OCI-LY1 (cell line): ENCODE measurements around the gene DDC.

Source experiments
- H2AFZ ChIP-seq: fragments of 200-600 bp; sonication (generic), shearing (Covaris generic); 2 replicates; pipeline ENCODE4 v1.6.0; 2014; ENCODE audit warnings: antibody characterized with exemption, mild to moderate bottlenecking, low read length
- H3F3A ChIP-seq: fragments of 200-600 bp; sonication (generic), shearing (Covaris generic); 2 replicates; pipeline ENCODE4 v1.6.0; 2014; ENCODE audit warnings: mild to moderate bottlenecking, antibody characterized with exemption, low read length, moderate library complexity; ENCODE audit not compliant: insufficient read depth
- H3K27ac ChIP-seq: fragments of 200-600 bp; sonication (generic); 2 replicates; pipeline ENCODE4 v1.5.1; 2014; ENCODE audit warnings: low read length, mixed run types, mild to moderate bottlenecking, low read depth; ENCODE audit not compliant: poor library complexity, severe bottlenecking
- H3K27me3 ChIP-seq: fragments of 200-600 bp; sonication (generic); 2 replicates; pipeline ENCODE4 v1.6.0; 2014; ENCODE audit warnings: antibody characterized with exemption, mild to moderate bottlenecking, low read length, moderate library complexity; ENCODE audit not compliant: insufficient read depth
- H3K36me3 ChIP-seq: fragments of 200-600 bp; sonication (generic); 2 replicates; pipeline ENCODE4 v1.6.1; 2014; ENCODE audit warnings: mild to moderate bottlenecking, antibody characterized with exemption, low read length, moderate library complexity, mixed read lengths; ENCODE audit not compliant: insufficient read depth
- H3K4me1 ChIP-seq: fragments of 200-600 bp; sonication (generic); 2 replicates; pipeline ENCODE4 v1.5.1; 2014; ENCODE audit warnings: mild to moderate bottlenecking, low read length, moderate library complexity; ENCODE audit not compliant: insufficient read depth, severe bottlenecking
- H3K4me2 ChIP-seq: fragments of 200-600 bp; sonication (generic), shearing (Covaris generic); 2 replicates; pipeline ENCODE4 v1.6.1; 2014; ENCODE audit warnings: low read length
- H3K4me3 ChIP-seq: fragments of 200-600 bp; sonication (generic); 2 replicates; pipeline ENCODE4 v1.5.1; 2014; ENCODE audit warnings: low read length, low read depth, mild to moderate bottlenecking, mixed read lengths; ENCODE audit not compliant: poor library complexity, severe bottlenecking
- H3K79me2 ChIP-seq: fragments of 200-600 bp; shearing (Covaris generic); 2 replicates; pipeline ENCODE4 v1.6.1; 2016; ENCODE audit warnings: mixed run types, low read length, mixed read lengths; ENCODE audit not compliant: insufficient read depth
- H3K9ac ChIP-seq: fragments of 200-600 bp; sonication (generic), shearing (Covaris generic); 2 replicates; pipeline ENCODE4 v1.6.1; 2014; ENCODE audit warnings: mild to moderate bottlenecking, low read length, mixed read lengths
- H3K9me2 ChIP-seq: fragments of 200-600 bp; sonication (generic), shearing (Covaris generic); 2 replicates; pipeline ENCODE4 v1.6.1; 2014; ENCODE audit warnings: low read depth, mild to moderate bottlenecking, low read length, mixed read lengths
- H3K9me3 ChIP-seq: fragments of 200-600 bp; shearing (Covaris generic); 2 replicates; pipeline ENCODE4 v1.6.1; 2014; ENCODE audit warnings: low read length, mixed read lengths
- H4K20me1 ChIP-seq: fragments of 200-600 bp; sonication (generic), shearing (Covaris generic); 2 replicates; pipeline ENCODE4 v1.6.0; 2016; ENCODE audit warnings: mild to moderate bottlenecking, low read length; ENCODE audit not compliant: insufficient read depth
- EZH2 ChIP-seq: fragments of 200-600 bp; sonication (generic), shearing (Covaris generic); IDR thresholded peaks from 2 replicates; pipeline ENCODE4 v1.8.0; 2017; ENCODE audit warnings: borderline replicate concordance, mixed run types, mild to moderate bottlenecking, antibody characterized with exemption, low read length, moderate library complexity, mixed read lengths
- TF ChIP-seq, protein P1 (sequence below): fragments of 200-600 bp; sonication (generic), shearing (Covaris generic); IDR thresholded peaks from 2 replicates; pipeline ENCODE4 v1.5.1; 2017; ENCODE audit warnings: mild to moderate bottlenecking, antibody characterized with exemption, low read length, moderate library complexity, mixed read lengths

DDC gene

DNA sequence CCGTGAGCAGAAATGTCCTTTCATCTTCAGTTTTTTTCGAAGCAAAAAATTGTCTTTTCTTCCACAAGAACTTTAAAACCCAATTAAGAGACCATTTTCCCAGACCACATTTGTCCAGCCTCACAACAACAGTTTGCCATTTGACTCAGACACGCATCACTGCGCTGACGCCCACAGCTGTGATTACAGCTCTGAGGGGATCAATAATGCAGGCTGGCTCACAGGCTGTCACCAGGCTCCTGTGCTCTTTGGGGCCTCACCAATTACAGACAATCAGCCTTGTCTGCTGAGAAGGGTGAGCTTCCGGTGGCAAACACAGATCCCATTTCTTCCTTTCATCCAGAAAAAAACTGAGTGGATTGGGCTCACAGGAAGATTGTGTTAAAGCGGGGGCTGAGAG lies 33.3 kb downstream of the DDC start:
- H3K9ac ChIP-seq, result no peak overlapping the region
- TF ChIP-seq, protein P1, sequence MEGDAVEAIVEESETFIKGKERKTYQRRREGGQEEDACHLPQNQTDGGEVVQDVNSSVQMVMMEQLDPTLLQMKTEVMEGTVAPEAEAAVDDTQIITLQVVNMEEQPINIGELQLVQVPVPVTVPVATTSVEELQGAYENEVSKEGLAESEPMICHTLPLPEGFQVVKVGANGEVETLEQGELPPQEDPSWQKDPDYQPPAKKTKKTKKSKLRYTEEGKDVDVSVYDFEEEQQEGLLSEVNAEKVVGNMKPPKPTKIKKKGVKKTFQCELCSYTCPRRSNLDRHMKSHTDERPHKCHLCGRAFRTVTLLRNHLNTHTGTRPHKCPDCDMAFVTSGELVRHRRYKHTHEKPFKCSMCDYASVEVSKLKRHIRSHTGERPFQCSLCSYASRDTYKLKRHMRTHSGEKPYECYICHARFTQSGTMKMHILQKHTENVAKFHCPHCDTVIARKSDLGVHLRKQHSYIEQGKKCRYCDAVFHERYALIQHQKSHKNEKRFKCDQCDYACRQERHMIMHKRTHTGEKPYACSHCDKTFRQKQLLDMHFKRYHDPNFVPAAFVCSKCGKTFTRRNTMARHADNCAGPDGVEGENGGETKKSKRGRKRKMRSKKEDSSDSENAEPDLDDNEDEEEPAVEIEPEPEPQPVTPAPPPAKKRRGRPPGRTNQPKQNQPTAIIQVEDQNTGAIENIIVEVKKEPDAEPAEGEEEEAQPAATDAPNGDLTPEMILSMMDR, result no peak
- TF ChIP-seq EZH2, result no peak
- no peaks in the 10 kb centered on the region for H4K20me1 ChIP-seq
- no peaks in the 10 kb centered on the region for H3K79me2 ChIP-seq
- no peak overlapping the region for H3K4me2 ChIP-seq
- H3K27me3 ChIP-seq, result no peaks in the 10 kb centered on the region
- H2AFZ ChIP-seq, result no peak overlapping the region
- H3K27ac ChIP-seq, result no peak overlapping the region
- H3K9me2 ChIP-seq, result no peaks in the 10 kb centered on the region
- no peaks in the 10 kb centered on the region for H3K9me3 ChIP-seq
- H3K4me3 ChIP-seq, result no peak overlapping the region
- H3K4me1 ChIP-seq, result no peaks in the 10 kb centered on the region
- no peaks in the 10 kb centered on the region for H3F3A ChIP-seq
- no peaks in the 10 kb centered on the region for H3K36me3 ChIP-seq

DNA sequence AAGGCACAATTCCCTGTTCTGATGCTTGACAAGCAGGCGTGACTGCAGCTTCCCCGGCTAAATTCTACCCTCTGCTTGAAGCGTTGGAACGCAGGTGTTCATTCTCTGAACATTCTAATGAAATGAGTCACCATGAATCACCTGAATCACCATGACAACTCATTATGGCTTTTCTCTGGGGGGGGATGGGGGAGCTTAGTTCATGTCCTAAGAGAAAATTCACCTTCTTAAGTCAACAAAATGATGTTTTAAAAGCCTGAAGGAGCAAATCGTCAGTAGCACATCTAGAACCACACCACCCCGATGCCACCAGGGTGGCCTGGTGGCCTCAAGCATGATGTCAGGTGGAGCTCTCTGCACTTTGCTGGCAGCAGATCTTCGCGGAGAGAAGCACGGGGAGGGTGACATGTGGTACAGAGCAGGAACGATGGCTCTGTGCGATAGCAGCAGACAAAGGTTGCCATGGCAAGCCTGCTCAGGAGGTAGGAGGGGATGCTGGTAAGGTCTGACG lies 33.7 kb downstream of the DDC start:
- Histone ChIP-seq H3K4me1 (no peaks in the 10 kb centered on the region), H3K4me3 (no peak overlapping the region), H3K79me2 (no peaks in the 10 kb centered on the region), H3K27ac (no peak overlapping the region), H3K9me3 (no peaks in the 10 kb centered on the region), H2AFZ (no peak overlapping the region), H4K20me1 (no peaks in the 10 kb centered on the region), H3K36me3 (no peaks in the 10 kb centered on the region), H3K4me2 (no peak overlapping the region), H3K27me3 (no peaks in the 10 kb centered on the region), H3K9ac (no peak overlapping the region), H3F3A (no peaks in the 10 kb centered on the region), H3K9me2 (no peaks in the 10 kb centered on the region)
- TF ChIP-seq, protein P1, result no peak
- TF ChIP-seq EZH2, result no peak

DNA sequence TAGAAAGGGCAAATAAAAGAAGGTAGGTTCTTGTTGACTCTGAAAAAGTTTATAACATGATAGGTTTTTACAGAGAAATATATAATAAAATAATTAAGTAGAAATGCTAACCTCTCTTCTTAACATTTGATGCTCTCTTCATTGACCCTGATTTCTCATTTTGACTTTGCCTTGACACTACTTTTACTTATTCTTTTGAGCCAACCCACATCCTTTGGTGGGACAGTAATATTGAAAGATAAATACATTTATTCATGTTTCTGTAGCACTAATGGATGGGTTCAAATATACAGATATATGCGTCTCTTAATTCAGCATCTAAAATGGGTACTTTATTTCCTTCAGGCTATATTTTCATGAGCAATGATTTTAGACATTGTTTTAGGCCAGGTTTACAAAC lies 34.4 kb downstream of the DDC start:
- Histone ChIP-seq H3K36me3 (no peaks in the 10 kb centered on the region), H4K20me1 (no peaks in the 10 kb centered on the region), H3F3A (no peaks in the 10 kb centered on the region), H3K27me3 (no peaks in the 10 kb centered on the region), H3K4me3 (no peak overlapping the region), H3K9me3 (no peaks in the 10 kb centered on the region), H3K4me1 (no peaks in the 10 kb centered on the region), H3K27ac (no peak overlapping the region), H3K9me2 (no peaks in the 10 kb centered on the region), H3K4me2 (no peak overlapping the region), H3K79me2 (no peaks in the 10 kb centered on the region), H3K9ac (no peak overlapping the region), H2AFZ (no peak overlapping the region)
- TF ChIP-seq EZH2, result no peak
- TF ChIP-seq, protein P1, result no peak
